Kidney epithelial cell (primary cell): Measurements from ENCODE around the gene CNOT1. TPM values are rescaled to one million over a fixed set of nuclear protein-coding genes. Genes with fewer than 3 reads are reported as not detected.

Experiments
- DNase-seq: peaks from one replicate; pipeline ENCODE4 v3.0.0-alpha.2; 2010; ENCODE audit warnings: low read depth
- H3K27me3 ChIP-seq: 2 replicates; pipeline ENCODE4 v1.6.0; 2011; ENCODE audit warnings: low read length; ENCODE audit not compliant: control insufficient read depth, insufficient read depth
- H3K36me3 ChIP-seq: 2 replicates; pipeline ENCODE4 v1.5.1; 2011; ENCODE audit warnings: low read length; ENCODE audit not compliant: control insufficient read depth, insufficient read depth
- H3K4me3 ChIP-seq: 2 replicates; pipeline ENCODE4 v1.5.1; 2011; ENCODE audit warnings: low read depth, mild to moderate bottlenecking, control low read depth, low read length
- CTCF ChIP-seq: IDR thresholded peaks from 2 replicates; pipeline ENCODE4 v1.5.1; 2011; ENCODE audit warnings: mild to moderate bottlenecking, moderate library complexity, low read length, control low read depth, inconsistent platforms; ENCODE audit not compliant: insufficient read depth, poor library complexity, severe bottlenecking
- total RNA-seq: library from RNA; depleted of rRNA; stranded (reverse); fragments of >200 nt; gene quantifications from 2 replicates; pipeline ENCODE4 v1.2.3, GENCODE V29; 2015

The CNOT1 gene
- total RNA-seq, 1 donor from 2014 or later: 132 TPM

- no peak for DNase-seq
- peaks cover 1% of the 10 kb centered on the region for H3K36me3 ChIP-seq
- no peak for TF ChIP-seq CTCF
These were observed 78.1 kb downstream of the CNOT1 start for GRCh38 chr16:58551496-58551895.

GRCh38 chr16:58548378-58548777, 81.2 kb downstream of the CNOT1 start:
- DNase-seq: no peak
- no peak for TF ChIP-seq CTCF
- H3K27me3 ChIP-seq: no peaks in the 10 kb centered on the region
- no peak overlapping the region for H3K4me3 ChIP-seq
- peaks cover 1% of the 10 kb centered on the region for H3K36me3 ChIP-seq

More at GRCh38 chr16:58551496-58551895, 78.1 kb downstream of the CNOT1 start:
- Histone ChIP-seq H3K4me3 (no peak overlapping the region), H3K27me3 (no peaks in the 10 kb centered on the region)

- Histone ChIP-seq H3K27me3 (no peaks in the 10 kb centered on the region), H3K36me3 (peaks cover 1% of the 10 kb centered on the region), H3K4me3 (no peak overlapping the region)
- DNase-seq: no peak
- no peak for TF ChIP-seq CTCF
These were observed 85.9 kb downstream of the CNOT1 start for GRCh38 chr16:58543685-58544084.

GRCh38 chr16:58542291-58542690, 87.3 kb downstream of the CNOT1 start:
- no peak for TF ChIP-seq CTCF
- DNase-seq: no peak
- Histone ChIP-seq H3K4me3 (no peak overlapping the region), H3K36me3 (peaks cover 1% of the 10 kb centered on the region), H3K27me3 (no peaks in the 10 kb centered on the region)

- Histone ChIP-seq H3K27me3 (no peaks in the 10 kb centered on the region), H3K4me3 (no peak overlapping the region), H3K36me3 (peaks cover 1% of the 10 kb centered on the region)
- no peak for TF ChIP-seq CTCF
- DNase-seq: no peak
These were observed 87.9 kb downstream of the CNOT1 start for GRCh38 chr16:58541711-58542110.

- no peaks in the 10 kb centered on the region for H3K27me3 ChIP-seq
- peaks cover 2% of the 10 kb centered on the region for H3K36me3 ChIP-seq
- no peak for TF ChIP-seq CTCF
- no peak overlapping the region for H3K4me3 ChIP-seq
- DNase-seq: no peak
These were observed 92.3 kb downstream of the CNOT1 start for GRCh38 chr16:58537124-58537906.
